GM19438 (cell line): Measurements from ENCODE around the gene RBM33.
"Not testable (repeated sequence)": the region's sequence is repeated elsewhere in the genome, so short reads cannot be mapped to it uniquely, and the experiment has no call there.

Source experiments
- ATAC-seq: cut with Tn5 transposase; IDR thresholded peaks from one replicate; pipeline ENCODE4 v1.9.1; 2021; ENCODE audit warnings: low read depth; ENCODE audit not compliant: unreplicated experiment

The RBM33 gene

GRCh38 chr7:155815332-155816191, 171.1 kb downstream of the RBM33 start:
- ATAC-seq, result peak; percentile 86

GRCh38 chr7:155816192-155816508, 171.7 kb downstream of the RBM33 start:
- no peak for ATAC-seq

- ATAC-seq, result no peak
These were observed 172.5 kb downstream of the RBM33 start for GRCh38 chr7:155816996-155817395.

- ATAC-seq, result not testable (repeated sequence)
These were observed 173.1 kb downstream of the RBM33 start for GRCh38 chr7:155817515-155817914.

- no peak for ATAC-seq
These were observed 173.8 kb downstream of the RBM33 start for GRCh38 chr7:155818154-155818819.

GRCh38 chr7:155818820-155819168, 174.3 kb downstream of the RBM33 start:
- ATAC-seq, result no peak

- no peak for ATAC-seq
These were observed 174.7 kb downstream of the RBM33 start for GRCh38 chr7:155819186-155819585.

GRCh38 chr7:155820246-155820645, 175.8 kb downstream of the RBM33 start:
- ATAC-seq, result no peak

- ATAC-seq, result no peak
These were observed 176.3 kb downstream of the RBM33 start for GRCh38 chr7:155820788-155821187.

GRCh38 chr7:155821851-155822250, 177.4 kb downstream of the RBM33 start:
- ATAC-seq, result no peak

- ATAC-seq, result no peak
These were observed 179.9 kb downstream of the RBM33 start for GRCh38 chr7:155824227-155824886.

GRCh38 chr7:155825336-155825735, 180.9 kb downstream of the RBM33 start:
- ATAC-seq, result no peak

- ATAC-seq, result no peak
These were observed 185.5 kb downstream of the RBM33 start for GRCh38 chr7:155829796-155830470.
